ENCODE data around the gene PCCA. TPM values are rescaled to one million over a fixed set of nuclear protein-coding genes. Genes with fewer than 3 reads are reported as not detected.
"Not testable (repeated sequence)": the region's sequence is repeated elsewhere in the genome, so short reads cannot be mapped to it uniquely, and the experiment has no call there.

Gene PCCA
- polyA plus RNA-seq, 1 of the 3 experiments (the other 2 are of a cell fraction), result 7.3 TPM

GRCh38 chr13:100069278-100069677 is 19.6 kb upstream of the PCCA start:
- CTCF ChIA-PET, result no interaction called here
- WGBS (ENCODE audit: low lambda C conversion rate), result 85% methylated on average over 1 of the region's 1 CpG
- Histone ChIP-seq H3K27ac (ENCODE audit: low read depth in 2 of 2, low read length in 1 of 2) (no peak overlapping the region), H3K4me3 (ENCODE audit: low read depth in 2 of 2, low read length in 1 of 2) (no peak overlapping the region), H3K9ac (no peak overlapping the region), H3K27me3 (ENCODE audit: insufficient read depth) (no peaks in the 10 kb centered on the region), H2AFZ (ENCODE audit: low read depth) (no peak overlapping the region), H3K79me2 (ENCODE audit: insufficient read depth) (no peaks in the 10 kb centered on the region), H3K36me3 (replicated peaks in 1 of 2; ENCODE audit: control insufficient read depth in 1 of 2, insufficient read depth in 2 of 2, low read length in 1 of 2) (no peaks in the 10 kb centered on the region), H3K9me2 (no peaks in the 10 kb centered on the region), H4K20me1 (ENCODE audit: insufficient read depth) (no peaks in the 10 kb centered on the region), H3K4me1 (ENCODE audit: control insufficient read depth in 1 of 2, insufficient read depth in 2 of 2, low read depth in 1 of 2, low read length in 1 of 2) (no peaks in the 10 kb centered on the region), H3F3A (replicated peaks; ENCODE audit: insufficient read depth) (no peaks in the 10 kb centered on the region), H3K4me2 (no peak overlapping the region), H3K9me3 (no peaks in the 10 kb centered on the region)
- no peak for DNase-seq
- TF ChIP-seq SIN3A (IDR thresholded peaks at IDR 0.05; ENCODE audit: borderline replicate concordance, low read depth, low read length), result no peak
- no peak for TF ChIP-seq POLR2AphosphoS5 (IDR thresholded peaks at IDR 0.05; ENCODE audit: low read depth, low read length)
- TF ChIP-seq GABPA (IDR thresholded peaks at IDR 0.05; ENCODE audit: low read depth), result no peak
- no peak for TF ChIP-seq FOXM1 (IDR thresholded peaks at IDR 0.05; ENCODE audit: low read depth)
- TF ChIP-seq MAX (IDR thresholded peaks at IDR 0.05; ENCODE audit: low read depth), result no peak
- TF ChIP-seq RAD21 (IDR thresholded peaks at IDR 0.05; ENCODE audit: low read length), result no peak
- no peak for TF ChIP-seq ELF1 (IDR thresholded peaks at IDR 0.05)
- TF ChIP-seq REST (IDR thresholded peaks at IDR 0.05; ENCODE audit: low read depth, low read length), result no peak
- no peak for TF ChIP-seq EZH2phosphoT487 (IDR thresholded peaks at IDR 0.05; ENCODE audit: borderline replicate concordance, low read depth)
- no peak for TF ChIP-seq NRF1 (IDR thresholded peaks at IDR 0.05; ENCODE audit: low read depth, low read length)
- POLR2A ChIA-PET, result no interaction called here

- Histone ChIP-seq H3K79me2 (ENCODE audit: insufficient read depth) (no peaks in the 10 kb centered on the region), H3F3A (replicated peaks; ENCODE audit: insufficient read depth) (no peaks in the 10 kb centered on the region), H3K27ac (ENCODE audit: low read depth in 2 of 2, low read length in 1 of 2) (no peak overlapping the region), H3K27me3 (ENCODE audit: insufficient read depth) (no peaks in the 10 kb centered on the region), H3K36me3 (replicated peaks in 1 of 2; ENCODE audit: control insufficient read depth in 1 of 2, insufficient read depth in 2 of 2, low read length in 1 of 2) (no peaks in the 10 kb centered on the region), H3K9me3 (no peaks in the 10 kb centered on the region), H3K9ac (no peak overlapping the region), H3K4me1 (ENCODE audit: control insufficient read depth in 1 of 2, insufficient read depth in 2 of 2, low read depth in 1 of 2, low read length in 1 of 2) (no peaks in the 10 kb centered on the region), H3K9me2 (no peaks in the 10 kb centered on the region), H2AFZ (ENCODE audit: low read depth) (no peak overlapping the region), H3K4me2 (no peak overlapping the region), H3K4me3 (ENCODE audit: low read depth in 2 of 2, low read length in 1 of 2) (no peak overlapping the region), H4K20me1 (ENCODE audit: insufficient read depth) (no peaks in the 10 kb centered on the region)
- TF ChIP-seq REST (IDR thresholded peaks at IDR 0.05; ENCODE audit: low read depth, low read length), result no peak
- DNase-seq, result no peak
- WGBS (ENCODE audit: low lambda C conversion rate), result 82% methylated on average over 9 of the region's 10 CpGs
- ChIA-PET CTCF (interaction anchor here (0.7 to 1.2 kb wide), 2 partner anchors 13 to 34 kb away, joined by 3 read pairs; partner anchors contain the start of gene PCCA), POLR2A (no interaction called here)
Measured at GRCh38 chr13:100075700-100076587, 12.9 kb upstream of the PCCA start.

- POLR2A ChIA-PET, result not testable (repeated sequence)
Measured at GRCh38 chr13:100079003-100079402, 9.9 kb upstream of the PCCA start.

More at GRCh38 chr13:100079003-100079402, 9.9 kb upstream of the PCCA start:
- H3K79me2 ChIP-seq (ENCODE audit: insufficient read depth); H3K4me2 ChIP-seq; H4K20me1 ChIP-seq (ENCODE audit: insufficient read depth); H3K27ac ChIP-seq (ENCODE audit: low read depth in 2 of 2, low read length in 1 of 2); DNase-seq; CTCF ChIA-PET; H3K9ac ChIP-seq; H3K36me3 ChIP-seq (replicated peaks in 1 of 2; ENCODE audit: control insufficient read depth in 1 of 2, insufficient read depth in 2 of 2, low read length in 1 of 2); H3K9me3 ChIP-seq; H3K27me3 ChIP-seq (ENCODE audit: insufficient read depth); H2AFZ ChIP-seq (ENCODE audit: low read depth); H3F3A ChIP-seq (replicated peaks; ENCODE audit: insufficient read depth); H3K9me2 ChIP-seq; H3K4me1 ChIP-seq (ENCODE audit: control insufficient read depth in 1 of 2, insufficient read depth in 2 of 2, low read depth in 1 of 2, low read length in 1 of 2); H3K4me3 ChIP-seq (ENCODE audit: low read depth in 2 of 2, low read length in 1 of 2): not testable (repeated sequence)
- 91% methylated on average over 6 of the region's 9 CpGs for WGBS (ENCODE audit: low lambda C conversion rate)
